Measurements from ENCODE around the gene GOPC. TPM values are rescaled to one million over a fixed set of nuclear protein-coding genes. Genes with fewer than 3 reads are reported as not detected.

Gene GOPC
- total RNA-seq, 1 experiment from 2014 or later: 24.2 TPM

DNA sequence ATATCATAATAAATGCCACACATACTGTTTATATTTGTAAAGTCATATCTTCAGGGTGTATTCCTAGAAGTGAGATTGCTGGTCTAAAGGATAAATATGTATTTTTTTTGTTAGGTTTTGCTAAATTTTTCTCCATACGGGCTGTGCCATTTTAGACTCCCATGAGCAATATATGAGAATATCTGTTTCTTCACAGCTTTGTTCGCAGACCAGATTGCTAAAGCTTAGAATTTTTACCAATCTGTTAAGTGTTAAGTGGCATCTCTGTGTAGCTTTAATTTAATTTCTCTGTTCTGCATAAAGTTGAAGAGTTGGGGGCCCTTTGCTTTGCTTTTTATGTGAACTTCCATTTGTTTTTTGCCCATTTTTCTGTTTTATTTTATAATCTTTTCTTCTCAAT is 40.7 kb upstream of the GOPC start:
- no peaks in the 10 kb centered on the region for H3K4me1 ChIP-seq (ENCODE audit: control insufficient read depth in 1 of 2, insufficient read depth in 2 of 2, low read length in 2 of 2)
- ChIA-PET POLR2A (no interaction called here), CTCF (no interaction called here), RAD21 (ENCODE audit: low non-redundant PET in 1 of 2, low total read pairs in 2 of 2, uncharacterized antibody in 2 of 2, unreplicated experiment in 2 of 2) (no interaction called here)
- no peak overlapping the region for H3K9ac ChIP-seq (ENCODE audit: low read length)
- no peak overlapping the region for H3K4me2 ChIP-seq (ENCODE audit: low read length)
- no peak for TF ChIP-seq ZFX (IDR thresholded peaks at IDR 0.05)
- no peak for TF ChIP-seq CEBPB (IDR thresholded peaks at IDR 0.05; ENCODE audit: low read depth)
- no peak for TF ChIP-seq ATF3 (IDR thresholded peaks at IDR 0.05)
- no peak for TF ChIP-seq MAX (IDR thresholded peaks at IDR 0.05)
- no peak overlapping the region for H2AFZ ChIP-seq (ENCODE audit: low read depth, low read length, poor library complexity, severe bottlenecking)
- no peaks in the 10 kb centered on the region for H3K27me3 ChIP-seq (ENCODE audit: insufficient read depth, low read length)
- no peak for DNase-seq (ENCODE audit: low read depth, low spot score)
- no peaks in the 10 kb centered on the region for H3K36me3 ChIP-seq (ENCODE audit: control insufficient read depth in 1 of 2, insufficient read depth in 2 of 2, low read length in 2 of 2)
- no peaks in the 10 kb centered on the region for H3K9me2 ChIP-seq (ENCODE audit: insufficient read depth)
- ATAC-seq: no peak
- intact Hi-C loops (cut with micrococcal nuclease): no loop called here
- no peaks in the 10 kb centered on the region for H3K9me3 ChIP-seq (ENCODE audit: control insufficient read depth in 1 of 2, insufficient read depth in 1 of 2, low read depth in 1 of 2, low read length in 2 of 2)
- H3K4me3 ChIP-seq (replicated peaks in 1 of 2; ENCODE audit: low read depth in 1 of 2, low read length in 2 of 2): no peak overlapping the region
- H4K20me1 ChIP-seq (ENCODE audit: insufficient read depth): no peaks in the 10 kb centered on the region
- H3K27ac ChIP-seq (ENCODE audit: low read depth, low read length): no peak overlapping the region
- no peaks in the 10 kb centered on the region for H3K79me2 ChIP-seq (ENCODE audit: insufficient read depth, low read length)
- no TSS peak for BruUV-seq (replicated peaks)

DNA sequence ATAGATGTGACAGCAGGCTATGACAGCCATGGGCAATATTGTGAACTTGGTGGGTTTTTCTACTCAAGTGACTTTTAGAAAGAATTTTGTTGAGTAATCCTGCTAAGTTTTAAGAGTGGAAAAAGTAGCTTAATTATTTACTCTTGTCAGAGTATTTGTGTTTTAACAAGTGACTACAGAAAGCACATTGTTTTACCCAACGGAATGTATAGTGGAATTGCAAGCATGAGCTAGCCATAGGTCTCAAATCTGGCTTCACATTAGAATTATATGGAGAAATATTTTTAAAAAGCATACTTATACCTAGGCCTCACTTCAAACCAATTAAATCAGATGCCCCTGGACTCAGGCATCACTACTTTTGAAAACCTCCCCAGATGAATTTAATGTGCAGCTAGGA is 35.5 kb upstream of the GOPC start:
- POLR2A ChIA-PET: no interaction called here
- no peak for TF ChIP-seq MAX (IDR thresholded peaks at IDR 0.05)
- BruUV-seq (replicated peaks): no TSS peak

More for the DNA sequence above, 35.5 kb upstream of the GOPC start:
- Histone ChIP-seq H3K9me2 (ENCODE audit: insufficient read depth) (no peaks in the 10 kb centered on the region), H3K27ac (ENCODE audit: low read depth, low read length) (no peak overlapping the region), H3K9ac (ENCODE audit: low read length) (no peak overlapping the region), H3K4me3 (replicated peaks in 1 of 2; ENCODE audit: low read depth in 1 of 2, low read length in 2 of 2) (no peak overlapping the region), H2AFZ (ENCODE audit: low read depth, low read length, poor library complexity, severe bottlenecking) (no peak overlapping the region), H3K36me3 (ENCODE audit: control insufficient read depth in 1 of 2, insufficient read depth in 2 of 2, low read length in 2 of 2) (no peaks in the 10 kb centered on the region), H4K20me1 (ENCODE audit: insufficient read depth) (no peaks in the 10 kb centered on the region), H3K27me3 (ENCODE audit: insufficient read depth, low read length) (no peaks in the 10 kb centered on the region), H3K4me2 (ENCODE audit: low read length) (no peak overlapping the region), H3K79me2 (ENCODE audit: insufficient read depth, low read length) (no peaks in the 10 kb centered on the region), H3K9me3 (ENCODE audit: control insufficient read depth in 1 of 2, insufficient read depth in 1 of 2, low read depth in 1 of 2, low read length in 2 of 2) (no peaks in the 10 kb centered on the region), H3K4me1 (ENCODE audit: control insufficient read depth in 1 of 2, insufficient read depth in 2 of 2, low read length in 2 of 2) (no peaks in the 10 kb centered on the region)
- intact Hi-C loops (cut with micrococcal nuclease): no loop called here
- no peak for ATAC-seq
- no peak for DNase-seq (ENCODE audit: low read depth, low spot score)
- RAD21 ChIA-PET (ENCODE audit: low non-redundant PET in 1 of 2, low total read pairs in 2 of 2, uncharacterized antibody in 2 of 2, unreplicated experiment in 2 of 2): no interaction called here
- CTCF ChIA-PET: no interaction called here
